BLaER1 (cell line): Measurements from ENCODE around the gene LSS.
"Not testable (repeated sequence)": the region's sequence is repeated elsewhere in the genome, so short reads cannot be mapped to it uniquely, and the experiment has no call there.

Experiments used
- H3K27ac ChIP-seq: shearing (Covaris generic); formaldehyde crosslinking; 2 replicates; pipeline ENCODE4 v1.8.1; 2022
- H3K27me3 ChIP-seq: shearing (Covaris generic); formaldehyde crosslinking; 2 replicates; pipeline ENCODE4 v1.8.1; 2022
- H3K36me3 ChIP-seq: shearing (Covaris generic); formaldehyde crosslinking; 2 replicates; pipeline ENCODE4 v1.8.1; 2022
- H3K4me1 ChIP-seq: shearing (Covaris generic); formaldehyde crosslinking; 2 replicates; pipeline ENCODE4 v1.8.1; 2022
- H3K4me2 ChIP-seq: shearing (Covaris generic); formaldehyde crosslinking; 2 replicates; pipeline ENCODE4 v1.8.1; 2022
- H3K4me3 ChIP-seq: shearing (Covaris generic); formaldehyde crosslinking; 2 replicates; pipeline ENCODE4 v1.8.1; 2022
- H3K9ac ChIP-seq: shearing (Covaris generic); formaldehyde crosslinking; 2 replicates; pipeline ENCODE4 v1.8.1; 2022
- H3K9me3 ChIP-seq: shearing (Covaris generic); formaldehyde crosslinking; 2 replicates; pipeline ENCODE4 v1.8.1; 2022
- H4K20me1 ChIP-seq: shearing (Covaris generic); formaldehyde crosslinking; 2 replicates; pipeline ENCODE4 v1.8.1; 2022
- Cebpa-rat ChIP-seq: shearing (Covaris generic); IDR thresholded peaks from 2 replicates; pipeline ENCODE4 v1.8.1; 2022

Gene LSS

DNA sequence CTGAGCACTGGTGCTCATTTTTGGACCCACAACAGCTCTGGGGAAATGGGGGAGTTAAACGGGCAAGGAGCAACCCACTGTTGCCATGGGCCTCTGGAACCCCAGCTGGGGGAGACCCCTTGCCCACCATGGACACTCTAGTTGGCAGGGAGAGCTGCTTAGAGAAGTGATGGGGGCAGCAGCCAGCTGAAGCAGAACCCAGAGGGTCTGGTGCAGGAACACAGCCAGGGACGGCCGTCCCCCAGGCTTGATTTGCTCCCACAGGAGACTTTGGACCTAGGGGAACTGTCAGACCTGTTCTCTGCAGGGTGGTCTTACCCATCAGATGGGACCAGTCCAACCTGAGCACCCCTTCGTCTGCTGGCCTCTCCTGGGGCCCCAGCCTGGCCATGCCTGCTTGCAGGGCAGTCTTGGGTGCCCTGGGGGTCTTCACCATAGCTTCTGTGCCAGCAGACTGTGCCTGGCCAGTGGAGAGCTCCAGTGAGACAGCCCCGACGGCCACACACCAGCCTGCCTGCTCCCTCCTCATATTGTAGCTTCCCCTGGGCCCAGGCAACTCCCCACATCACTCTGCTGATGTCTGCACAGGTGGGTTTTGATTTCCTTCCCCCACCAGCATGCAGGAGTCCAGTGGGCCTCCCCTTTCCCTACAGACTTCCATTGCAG is 55.6 kb downstream of the LSS start:
- H3K36me3 ChIP-seq, result no peaks in the 10 kb centered on the region
- H3K4me2 ChIP-seq, result no peak overlapping the region
- no peak for TF ChIP-seq Cebpa-rat
- H3K27ac ChIP-seq, result no peak overlapping the region
- H3K9me3 ChIP-seq, result peaks cover 48% of the 10 kb centered on the region
- no peak overlapping the region for H3K9ac ChIP-seq
- no peaks in the 10 kb centered on the region for H3K27me3 ChIP-seq
- no peaks in the 10 kb centered on the region for H3K4me1 ChIP-seq
- peaks cover 10% of the 10 kb centered on the region; the same call in 1 of the 2 replicates for H4K20me1 ChIP-seq
- H3K4me3 ChIP-seq, result no peak overlapping the region

GRCh38 chr21:46171996-46172862 is 56.3 kb downstream of the LSS start:
- Histone ChIP-seq H3K36me3 (no peaks in the 10 kb centered on the region), H3K27ac (no peak overlapping the region), H3K9me3 (peaks cover 43% of the 10 kb centered on the region), H3K4me2 (no peak overlapping the region), H3K4me3 (no peak overlapping the region), H4K20me1 (peaks cover 12% of the 10 kb centered on the region; the same call in 1 of the 2 replicates), H3K9ac (no peak overlapping the region), H3K27me3 (no peaks in the 10 kb centered on the region), H3K4me1 (no peaks in the 10 kb centered on the region)
- no peak for TF ChIP-seq Cebpa-rat

GRCh38 chr21:46171585-46171984 is 57.0 kb downstream of the LSS start:
- Histone ChIP-seq H3K27ac (no peak overlapping the region), H3K4me3 (no peak overlapping the region), H3K27me3 (no peaks in the 10 kb centered on the region), H4K20me1 (peaks cover 12% of the 10 kb centered on the region; the same call in 1 of the 2 replicates), H3K9ac (no peak overlapping the region), H3K36me3 (no peaks in the 10 kb centered on the region), H3K4me1 (no peaks in the 10 kb centered on the region), H3K4me2 (no peak overlapping the region), H3K9me3 (peaks cover 37% of the 10 kb centered on the region)
- TF ChIP-seq Cebpa-rat, result no peak

DNA sequence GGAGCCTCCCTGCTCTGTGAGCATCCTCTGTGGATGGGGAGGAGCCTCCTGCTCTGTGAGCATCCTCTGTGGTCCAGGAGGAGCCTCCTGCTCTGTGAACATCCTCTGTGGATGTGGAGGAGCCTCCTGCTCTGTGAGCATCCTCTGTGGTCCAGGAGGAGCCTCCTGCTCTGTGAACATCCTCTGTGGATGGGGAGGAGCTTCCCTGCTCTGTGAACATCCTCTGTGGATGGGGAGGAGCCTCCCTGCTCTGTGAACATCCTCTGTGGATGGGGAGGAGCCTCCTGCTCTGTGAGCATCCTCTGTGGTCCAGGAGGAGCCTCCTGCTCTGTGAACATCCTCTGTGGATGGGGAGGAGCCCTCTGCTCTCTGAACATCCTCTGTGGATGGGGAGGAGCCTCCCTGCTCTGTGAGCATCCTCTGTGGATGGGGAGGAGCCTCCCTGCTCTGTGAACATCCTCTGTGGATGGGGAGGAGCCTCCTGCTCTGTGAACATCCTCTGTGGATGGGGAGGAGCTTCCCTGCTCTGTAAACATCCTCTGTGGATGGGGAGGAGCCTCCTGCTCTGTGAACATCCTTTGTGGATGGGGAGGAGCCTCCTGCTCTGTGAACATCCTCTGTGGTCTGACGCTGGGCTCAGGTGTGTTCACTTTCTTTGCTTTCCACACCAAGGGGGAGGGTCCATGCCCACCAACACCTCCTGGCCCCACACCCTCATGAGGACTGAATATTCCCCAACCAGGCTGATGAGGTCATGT is 58.0 kb downstream of the LSS start:
- peaks cover 12% of the 10 kb centered on the region; the same call in 1 of the 2 replicates for H4K20me1 ChIP-seq
- H3K9me3 ChIP-seq, result peaks cover 27% of the 10 kb centered on the region
- H3K9ac ChIP-seq, H3K27me3 ChIP-seq, H3K4me2 ChIP-seq, H3K36me3 ChIP-seq, H3K4me1 ChIP-seq, H3K27ac ChIP-seq, H3K4me3 ChIP-seq: not testable (repeated sequence)

DNA sequence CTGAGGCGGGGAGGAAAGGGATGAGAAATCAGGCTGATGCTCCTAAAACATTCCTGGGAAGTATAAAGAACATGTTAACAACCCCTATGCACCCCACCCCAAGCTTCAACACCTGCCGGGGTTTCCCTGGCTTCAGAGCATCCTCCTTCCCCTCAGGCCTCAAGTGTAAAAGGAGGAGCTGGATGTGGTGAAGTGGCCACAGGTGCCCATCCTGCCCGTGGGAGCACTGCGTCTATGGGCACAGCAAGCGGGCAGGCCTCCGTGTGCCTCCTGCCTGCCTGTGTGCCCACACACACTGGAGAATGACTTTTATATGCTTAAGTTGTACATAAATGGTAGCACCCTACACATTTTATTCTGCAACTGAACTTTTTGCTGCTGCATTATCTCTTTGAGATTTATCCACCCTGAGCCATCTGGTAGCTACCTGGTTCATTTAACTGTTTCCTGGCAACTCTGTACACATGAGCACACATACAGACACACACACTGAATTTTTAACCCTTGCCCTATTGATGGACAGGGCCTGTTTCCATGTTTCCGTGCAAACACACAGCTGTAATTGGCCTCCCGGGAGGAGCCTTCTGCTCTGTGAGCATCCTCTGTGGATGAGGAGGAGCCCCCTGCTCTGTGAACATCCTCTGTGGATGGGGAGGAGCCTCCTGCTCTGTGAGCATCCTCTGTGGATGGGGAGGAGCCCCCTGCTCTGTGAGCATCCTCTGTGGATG is 59.8 kb downstream of the LSS start:
- Histone ChIP-seq H4K20me1 (peaks cover 12% of the 10 kb centered on the region; the same call in 1 of the 2 replicates), H3K27ac (no peak overlapping the region), H3K4me3 (no peak overlapping the region), H3K4me1 (no peaks in the 10 kb centered on the region), H3K36me3 (no peaks in the 10 kb centered on the region), H3K27me3 (no peaks in the 10 kb centered on the region), H3K9me3 (peaks cover 9% of the 10 kb centered on the region), H3K4me2 (no peak overlapping the region), H3K9ac (no peak overlapping the region)
- no peak for TF ChIP-seq Cebpa-rat

- no peaks in the 10 kb centered on the region for H3K4me1 ChIP-seq
- H3K9ac ChIP-seq, result no peak overlapping the region
- H3K27ac ChIP-seq, result no peak overlapping the region
- H3K9me3 ChIP-seq, result peaks cover 3% of the 10 kb centered on the region
- TF ChIP-seq Cebpa-rat, result no peak
- H3K4me2 ChIP-seq, result no peak overlapping the region
- no peak overlapping the region for H3K4me3 ChIP-seq
- no peaks in the 10 kb centered on the region for H3K36me3 ChIP-seq
- peaks cover 12% of the 10 kb centered on the region; the same call in 1 of the 2 replicates for H4K20me1 ChIP-seq
- H3K27me3 ChIP-seq, result no peaks in the 10 kb centered on the region
Measured at GRCh38 chr21:46168238-46168637, 60.3 kb downstream of the LSS start.

DNA sequence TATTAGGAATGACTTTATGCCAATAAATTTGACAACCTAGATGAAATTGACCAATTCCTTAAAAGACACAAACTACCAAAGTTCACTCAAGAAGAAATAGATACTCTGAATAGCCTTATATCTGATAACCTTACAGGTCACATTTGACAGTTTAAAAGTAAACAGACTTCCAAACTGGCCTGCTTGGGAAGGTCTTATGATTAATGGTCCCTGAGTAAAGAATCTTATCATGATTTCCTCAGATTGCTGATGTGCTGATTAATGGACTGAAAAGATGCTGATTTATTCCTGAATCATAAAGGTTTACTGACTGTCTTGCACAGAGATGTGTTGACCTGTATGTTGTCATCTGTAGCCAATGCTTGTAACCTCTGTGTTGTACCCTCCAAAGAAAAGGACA is 63.5 kb downstream of the LSS start:
- Histone ChIP-seq H3K4me1 (no peaks in the 10 kb centered on the region), H4K20me1 (peaks cover 12% of the 10 kb centered on the region; the same call in 1 of the 2 replicates), H3K4me3 (no peak overlapping the region), H3K4me2 (no peak overlapping the region), H3K27me3 (no peaks in the 10 kb centered on the region), H3K36me3 (peaks cover 10% of the 10 kb centered on the region), H3K9ac (no peak overlapping the region), H3K9me3 (peaks cover 11% of the 10 kb centered on the region), H3K27ac (no peak overlapping the region)
- TF ChIP-seq Cebpa-rat, result no peak

DNA sequence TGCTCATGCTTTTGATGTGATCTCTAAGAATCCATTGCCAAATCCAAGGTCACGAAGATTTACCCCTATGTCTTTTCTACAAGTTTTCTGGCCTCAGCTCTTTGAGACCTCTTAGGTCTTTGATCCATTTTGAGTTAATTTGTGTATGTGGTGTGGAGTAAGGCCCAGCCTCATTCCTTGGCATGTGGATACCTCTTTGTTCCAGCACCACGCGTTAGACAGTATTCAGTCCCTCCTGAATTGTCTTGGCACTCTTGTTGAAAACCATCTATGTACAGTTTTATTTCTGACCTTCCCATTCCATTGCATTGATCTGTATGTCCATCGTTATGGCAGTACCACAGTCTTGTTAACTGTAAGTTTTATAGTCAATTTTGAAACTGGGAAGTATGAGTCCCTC is 65.2 kb downstream of the LSS start:
- Histone ChIP-seq H3K27me3 (no peaks in the 10 kb centered on the region), H3K27ac (no peak overlapping the region), H3K36me3 (peaks cover 10% of the 10 kb centered on the region), H3K4me3 (no peak overlapping the region), H3K4me1 (no peaks in the 10 kb centered on the region), H4K20me1 (peaks cover 5% of the 10 kb centered on the region; the same call in 1 of the 2 replicates), H3K4me2 (no peak overlapping the region), H3K9me3 (peaks cover 11% of the 10 kb centered on the region), H3K9ac (no peak overlapping the region)
- no peak for TF ChIP-seq Cebpa-rat
